GM18870 (cell line): ENCODE data around the gene KCNMA1.
"Not testable (repeated sequence)": the region's sequence is repeated elsewhere in the genome, so short reads cannot be mapped to it uniquely, and the experiment has no call there.

Experiments
- ATAC-seq: cut with Tn5 transposase; IDR thresholded peaks from one replicate; pipeline ENCODE4 v1.9.1; 2021; ENCODE audit warnings: moderate library complexity; ENCODE audit not compliant: unreplicated experiment

KCNMA1 gene

DNA sequence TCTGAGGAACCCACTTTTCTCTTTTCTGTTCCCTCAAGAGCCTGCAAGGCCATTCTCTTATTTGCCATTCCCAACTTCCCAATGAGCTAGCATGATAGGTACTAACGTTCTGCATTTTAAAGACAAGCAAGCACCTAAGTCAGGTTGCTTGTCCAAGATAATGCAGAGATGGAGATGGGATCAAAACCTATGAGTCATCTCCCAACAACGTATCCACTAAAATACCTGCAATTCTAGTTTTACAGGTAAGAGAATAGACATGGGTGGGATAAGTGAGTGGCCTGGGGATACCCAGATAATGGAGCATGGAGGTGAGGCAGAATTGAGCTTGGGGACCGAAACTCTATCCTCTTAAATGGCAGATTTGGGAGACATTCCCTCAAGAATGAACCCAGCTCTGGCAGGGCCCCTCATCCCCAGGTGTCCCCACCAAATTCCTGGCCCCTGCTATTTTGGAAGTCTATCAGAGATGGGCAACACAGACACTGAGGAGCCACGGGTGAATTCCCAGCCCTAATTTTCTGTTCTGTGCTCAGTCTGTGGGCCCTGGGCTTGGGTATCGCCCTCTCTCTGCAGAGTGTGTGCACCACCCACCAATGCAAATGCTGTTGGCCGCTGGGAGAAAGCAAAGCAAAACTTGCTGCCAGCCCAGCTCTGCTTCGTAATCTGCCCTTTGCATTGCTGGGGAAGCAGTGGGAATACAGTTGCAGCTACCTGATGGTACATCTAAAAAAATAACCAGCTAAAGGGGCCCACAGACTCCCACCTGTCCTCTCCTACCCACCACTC, 98.3 kb downstream of the KCNMA1 start:
- ATAC-seq, result no peak

- no peak for ATAC-seq
Measured at GRCh38 chr10:77537720-77538373, 99.8 kb downstream of the KCNMA1 start.

DNA sequence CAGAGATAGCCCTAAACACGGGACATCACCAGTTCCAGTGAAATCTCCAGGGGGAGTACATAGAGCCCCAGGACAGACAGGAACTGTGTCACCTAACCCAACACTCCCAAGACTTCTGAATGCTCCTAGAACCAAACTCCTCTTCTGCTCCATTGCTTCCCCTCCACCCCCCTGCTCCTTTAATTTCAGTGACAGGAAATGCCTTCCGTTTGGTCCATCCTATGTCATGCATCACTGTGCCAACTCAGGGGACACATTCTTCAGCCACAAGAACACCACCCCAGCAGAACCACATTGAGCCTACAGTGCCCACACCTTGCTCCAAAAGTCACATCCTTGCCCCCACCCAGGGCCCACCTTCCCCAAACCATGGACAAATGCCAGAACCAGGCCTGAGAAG, 100.5 kb downstream of the KCNMA1 start:
- ATAC-seq, result no peak

GRCh38 chr10:77533887-77534278, 103.7 kb downstream of the KCNMA1 start:
- no peak for ATAC-seq

GRCh38 chr10:77533146-77533886, 104.3 kb downstream of the KCNMA1 start:
- ATAC-seq, result no peak

DNA sequence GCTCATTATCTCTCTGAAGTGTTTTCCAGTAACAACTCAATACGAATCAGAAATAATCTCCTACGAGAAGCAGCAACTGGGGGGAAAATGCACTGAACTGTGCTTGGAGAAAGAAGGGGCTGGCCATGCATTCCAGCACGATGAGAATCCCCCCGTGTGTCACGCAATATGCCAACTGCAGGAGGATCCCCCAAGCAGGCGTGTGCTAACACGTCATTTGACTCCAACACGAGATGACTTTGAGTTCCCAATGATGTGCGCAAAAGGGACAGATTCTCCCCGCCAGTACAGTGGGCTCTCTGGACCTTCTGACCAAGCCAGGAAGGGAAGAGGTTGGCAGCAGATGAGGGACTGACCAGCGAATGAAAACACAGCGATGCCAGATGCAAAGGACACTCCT, 105.5 kb downstream of the KCNMA1 start:
- ATAC-seq, result no peak

- no peak for ATAC-seq
Measured at GRCh38 chr10:77531441-77532001, 106.1 kb downstream of the KCNMA1 start.

DNA sequence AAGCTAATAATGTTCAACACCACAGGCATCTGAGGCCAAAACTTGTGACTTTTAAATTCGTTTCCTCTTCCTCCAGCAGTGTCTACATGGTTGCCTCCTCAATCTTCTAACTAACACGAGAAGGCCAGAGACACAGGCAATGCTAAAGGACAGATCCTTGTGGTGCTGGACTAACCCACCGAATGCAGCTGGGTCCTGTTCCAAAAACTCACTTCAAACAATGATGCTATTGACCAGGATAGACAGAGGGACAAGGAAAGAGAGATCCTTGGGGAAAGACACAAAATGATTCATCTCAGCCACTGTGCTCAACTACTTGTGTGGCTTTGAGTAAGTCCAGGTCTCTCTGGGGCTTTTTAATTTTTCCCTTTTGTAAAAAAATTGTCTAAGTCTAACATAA, 107.6 kb downstream of the KCNMA1 start:
- ATAC-seq, result no peak

- no peak for ATAC-seq
Measured at GRCh38 chr10:77529050-77529576, 108.5 kb downstream of the KCNMA1 start.

- ATAC-seq, result no peak
Measured at GRCh38 chr10:77527839-77528238, 109.8 kb downstream of the KCNMA1 start.

- no peak for ATAC-seq
Measured at GRCh38 chr10:77526868-77527617, 110.6 kb downstream of the KCNMA1 start.

- no peak for ATAC-seq
Measured at GRCh38 chr10:77524281-77524711, 113.3 kb downstream of the KCNMA1 start.

DNA sequence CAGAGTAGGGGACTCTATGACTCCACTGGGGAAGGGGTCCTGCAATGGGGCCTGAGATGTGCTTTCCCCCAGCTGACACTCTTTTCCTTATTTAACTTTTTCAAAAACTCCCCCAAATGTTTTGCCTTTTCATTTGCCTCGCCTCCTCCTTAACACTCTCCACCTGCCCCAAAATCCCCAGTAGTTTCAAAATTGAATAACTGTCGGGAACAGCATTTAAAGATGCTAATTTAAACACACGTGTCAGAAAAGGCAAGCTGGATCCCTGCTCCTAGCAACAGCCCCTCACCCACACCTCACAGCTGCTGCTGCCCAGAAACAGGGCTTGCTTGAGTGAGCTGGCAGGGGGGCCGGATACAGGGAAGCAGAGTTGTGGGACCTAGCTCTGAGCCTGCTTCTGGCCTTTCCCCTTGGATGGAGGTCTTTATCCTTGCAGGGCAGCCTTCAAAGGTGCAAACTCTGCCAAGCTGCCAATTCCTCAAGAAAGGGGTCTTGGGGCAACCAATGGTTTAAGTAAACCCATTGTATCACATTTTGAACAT, 115.3 kb downstream of the KCNMA1 start:
- ATAC-seq, result no peak

- no peak for ATAC-seq
Measured at GRCh38 chr10:77520995-77521394, 116.6 kb downstream of the KCNMA1 start.

DNA sequence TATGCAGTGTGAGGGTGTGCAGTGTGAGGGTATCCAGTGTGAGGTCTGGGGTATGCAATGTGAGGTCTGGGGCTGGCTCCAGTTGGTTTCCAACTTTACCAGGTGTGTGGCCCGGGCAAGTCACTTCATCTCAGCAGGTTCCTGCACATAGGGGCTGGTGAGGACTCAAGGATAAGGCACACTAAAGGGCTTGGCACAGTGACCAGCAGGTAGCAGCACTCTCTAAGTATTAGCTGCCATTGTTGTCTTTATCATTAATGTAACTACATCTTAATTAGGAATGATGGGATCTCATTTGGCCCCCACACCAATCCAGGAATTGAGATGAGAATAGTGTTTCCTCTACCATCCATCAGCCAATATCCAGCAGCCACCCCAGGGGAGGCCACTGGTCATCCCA, 117.3 kb downstream of the KCNMA1 start:
- ATAC-seq, result no peak

DNA sequence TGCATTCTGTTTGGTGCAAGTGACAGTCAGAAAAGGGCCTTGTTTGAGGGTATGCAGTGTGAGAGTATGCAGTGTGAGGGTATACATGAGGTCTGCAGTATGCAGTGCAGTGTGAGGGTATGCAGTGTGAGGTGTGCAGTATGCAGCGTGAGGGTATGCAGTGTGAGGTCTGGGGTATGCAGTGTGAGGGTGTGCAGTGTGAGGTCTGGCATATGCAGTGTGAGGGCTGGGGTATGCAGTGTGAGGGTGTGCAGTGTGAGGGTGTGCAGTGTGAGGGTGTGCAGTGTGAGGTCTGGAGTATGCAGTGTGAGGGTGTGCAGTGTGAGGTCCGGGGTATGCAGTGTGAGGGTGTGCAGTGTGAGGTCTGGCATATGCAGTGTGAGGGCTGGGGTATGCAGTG, 117.8 kb downstream of the KCNMA1 start:
- ATAC-seq, result not testable (repeated sequence)

DNA sequence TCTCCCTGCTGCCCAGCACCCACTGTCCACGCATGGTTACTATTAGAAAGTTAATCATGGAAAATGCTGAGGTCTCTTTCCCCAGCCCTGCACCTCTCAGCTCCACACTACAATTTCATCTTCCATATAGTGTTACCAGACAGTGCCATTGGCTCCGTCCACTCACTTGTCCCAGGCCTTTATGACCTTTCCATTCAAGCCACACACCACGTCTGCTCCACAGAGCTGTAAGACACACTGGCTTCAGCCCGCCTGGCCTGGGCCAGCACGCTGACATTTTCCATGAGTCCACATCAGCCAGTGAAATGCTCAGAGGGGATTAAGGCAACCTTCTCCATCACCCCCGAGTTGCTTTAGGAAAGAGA, 118.7 kb downstream of the KCNMA1 start:
- ATAC-seq, result no peak

DNA sequence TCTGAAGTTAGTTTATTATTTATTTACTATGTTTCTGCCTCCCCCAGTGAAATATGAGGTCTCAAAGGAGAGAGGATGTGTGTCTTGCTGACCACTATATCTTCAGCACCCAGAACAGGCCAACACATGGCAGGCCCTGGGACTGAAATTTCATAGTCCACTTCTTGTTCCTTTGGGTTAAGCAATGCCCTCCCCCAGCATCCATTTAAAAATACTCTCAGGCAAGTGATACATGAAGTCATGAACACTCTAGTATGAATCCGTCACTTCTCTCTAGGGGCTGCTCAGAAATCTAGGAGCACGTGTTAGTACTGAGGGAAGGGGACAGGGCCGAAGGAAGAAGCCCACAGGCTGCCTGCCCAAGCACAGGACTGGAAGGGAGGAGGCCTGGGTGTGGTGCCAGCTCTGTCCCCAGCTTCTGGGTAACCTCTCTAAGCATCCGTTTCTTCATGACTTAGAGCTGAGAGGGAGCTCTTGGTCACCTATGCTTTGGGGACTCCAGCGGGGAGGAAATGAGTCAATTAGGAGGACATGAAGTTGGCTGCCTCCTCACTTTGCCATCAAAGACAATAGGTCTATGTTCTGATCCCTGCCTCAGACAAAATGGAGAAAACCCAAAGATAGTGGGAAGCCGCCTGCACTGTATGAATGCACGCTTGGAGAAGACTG, 119.2 kb downstream of the KCNMA1 start:
- ATAC-seq, result no peak

DNA sequence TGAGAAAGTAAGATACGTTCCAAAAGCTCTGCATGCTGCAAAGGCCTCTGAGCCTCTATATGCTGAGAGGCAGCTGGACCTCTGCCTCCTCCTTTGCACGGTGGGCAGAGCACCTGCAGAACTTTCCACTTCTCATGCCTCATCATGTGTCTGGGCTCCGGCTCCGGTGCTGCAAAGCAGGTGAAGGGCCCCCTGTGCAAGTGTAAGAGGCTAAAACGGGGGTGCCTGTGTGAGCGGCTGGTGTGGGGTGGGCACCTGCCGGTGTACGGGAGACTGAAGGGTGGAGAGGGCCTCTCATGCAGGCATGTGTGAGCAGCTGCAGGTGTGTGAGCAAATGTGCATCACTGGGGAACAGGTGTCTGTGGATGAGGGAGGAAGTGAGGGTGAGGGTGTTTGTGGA, 121.0 kb downstream of the KCNMA1 start:
- no peak for ATAC-seq

- ATAC-seq, result no peak
Measured at GRCh38 chr10:77514870-77515269, 122.7 kb downstream of the KCNMA1 start.
